Measurements from ENCODE around the gene GRIK4.

Gene GRIK4

GRCh38 chr11:120645639-120646038 lies 134.1 kb downstream of the GRIK4 start:
- DNase-seq, result no peak

GRCh38 chr11:120646206-120646605 lies 134.7 kb downstream of the GRIK4 start:
- DNase-seq, result no peak

- DNase-seq, result no peak
These were observed 136.1 kb downstream of the GRIK4 start for GRCh38 chr11:120647681-120648080.

- DNase-seq, result no peak
These were observed 137.2 kb downstream of the GRIK4 start for GRCh38 chr11:120648771-120649170.

- DNase-seq, result no peak
These were observed 137.8 kb downstream of the GRIK4 start for GRCh38 chr11:120649316-120649715.

GRCh38 chr11:120651396-120651795 lies 139.8 kb downstream of the GRIK4 start:
- DNase-seq, result no peak

- no peak for DNase-seq
These were observed 140.3 kb downstream of the GRIK4 start for GRCh38 chr11:120651836-120652235.

GRCh38 chr11:120652705-120653335 lies 141.3 kb downstream of the GRIK4 start:
- no peak for DNase-seq

- no peak for DNase-seq
These were observed 144.0 kb downstream of the GRIK4 start for GRCh38 chr11:120655589-120655988.

GRCh38 chr11:120657306-120658070 lies 145.9 kb downstream of the GRIK4 start:
- no peak for DNase-seq

GRCh38 chr11:120658071-120658423 lies 146.5 kb downstream of the GRIK4 start:
- DNase-seq, result peak; percentile 21 to 50

- no peak for DNase-seq
These were observed 147.5 kb downstream of the GRIK4 start for GRCh38 chr11:120659076-120659475.

- peak; percentile 2 to 16 for DNase-seq
These were observed 148.5 kb downstream of the GRIK4 start for GRCh38 chr11:120660024-120660565.

- no peak for DNase-seq
These were observed 150.6 kb downstream of the GRIK4 start for GRCh38 chr11:120662071-120662676.

GRCh38 chr11:120663142-120663541 lies 151.6 kb downstream of the GRIK4 start:
- DNase-seq, result no peak

- no peak for DNase-seq
These were observed 154.6 kb downstream of the GRIK4 start for GRCh38 chr11:120666121-120666639.

- peak; percentile 58 to 91 for DNase-seq
These were observed 155.7 kb downstream of the GRIK4 start for GRCh38 chr11:120667281-120667680.

- no peak for DNase-seq
These were observed 156.4 kb downstream of the GRIK4 start for GRCh38 chr11:120667934-120668333.

GRCh38 chr11:120668537-120668936 lies 157.0 kb downstream of the GRIK4 start:
- no peak for DNase-seq

- no peak for DNase-seq
These were observed 163.0 kb downstream of the GRIK4 start for GRCh38 chr11:120674542-120674941.

GRCh38 chr11:120675171-120675570 lies 163.6 kb downstream of the GRIK4 start:
- no peak for DNase-seq

- DNase-seq, result no peak
These were observed 165.4 kb downstream of the GRIK4 start for GRCh38 chr11:120676991-120677390.

GRCh38 chr11:120680322-120680721 lies 168.8 kb downstream of the GRIK4 start:
- DNase-seq, result no peak
